OCI-LY1 (cell line): ENCODE measurements around the gene RPGRIP1.

Source experiments
- CTCF ChIP-seq: fragments of 200-600 bp; sonication (generic), shearing (Covaris generic); IDR thresholded peaks from 2 replicates; pipeline ENCODE4 v1.5.1; 2017; ENCODE audit warnings: mild to moderate bottlenecking, antibody characterized with exemption, low read length, moderate library complexity, mixed read lengths
- EZH2 ChIP-seq: fragments of 200-600 bp; sonication (generic), shearing (Covaris generic); IDR thresholded peaks from 2 replicates; pipeline ENCODE4 v1.8.0; 2017; ENCODE audit warnings: borderline replicate concordance, mixed run types, mild to moderate bottlenecking, antibody characterized with exemption, low read length, moderate library complexity, mixed read lengths

GRCh38 chr14:21236948-21237797, 42.7 kb upstream of the RPGRIP1 start:
- TF ChIP-seq CTCF: no peak
- no peak for TF ChIP-seq EZH2
